GM19395 (cell line): Measurements from ENCODE around the gene CD86.
"Not testable (repeated sequence)": the region's sequence is repeated elsewhere in the genome, so short reads cannot be mapped to it uniquely, and the experiment has no call there.

ENCODE experiments used
- ATAC-seq: cut with Tn5 transposase; IDR thresholded peaks from one replicate; pipeline ENCODE4 v1.9.1; 2021; ENCODE audit warnings: mild to moderate bottlenecking, moderate library complexity; ENCODE audit not compliant: unreplicated experiment

CD86 gene

GRCh38 chr3:122055215-122055614 lies at the start of gene CD86:
Gene CD86 (plus strand): TSS chr3:122055362. CDS start chr3:122055490, 128 bp downstream.
- peak; percentile 95 for ATAC-seq

DNA sequence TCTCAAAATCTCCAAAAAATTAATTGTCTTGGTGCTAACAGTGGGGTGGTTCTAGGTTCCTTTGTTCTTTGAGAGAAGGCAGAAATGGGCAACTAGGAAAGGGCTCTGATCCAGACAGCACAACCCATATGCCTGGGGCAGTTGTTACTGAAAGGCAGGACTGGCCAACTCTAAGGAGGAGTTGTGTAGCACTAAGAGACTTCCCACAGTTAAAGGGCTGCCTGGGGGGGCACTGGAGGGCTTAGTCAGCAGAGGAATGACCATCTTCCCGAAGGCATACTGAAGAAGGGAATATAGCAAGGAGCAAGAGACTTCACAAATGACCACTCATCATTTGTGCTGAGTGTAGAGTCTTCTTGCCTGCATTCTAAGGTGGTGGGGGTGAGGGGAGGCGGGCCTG lies 48.9 kb upstream of the CD86 start:
- no peak for ATAC-seq

- no peak for ATAC-seq
These were observed 47.0 kb upstream of the CD86 start for GRCh38 chr3:122008166-122008565.

DNA sequence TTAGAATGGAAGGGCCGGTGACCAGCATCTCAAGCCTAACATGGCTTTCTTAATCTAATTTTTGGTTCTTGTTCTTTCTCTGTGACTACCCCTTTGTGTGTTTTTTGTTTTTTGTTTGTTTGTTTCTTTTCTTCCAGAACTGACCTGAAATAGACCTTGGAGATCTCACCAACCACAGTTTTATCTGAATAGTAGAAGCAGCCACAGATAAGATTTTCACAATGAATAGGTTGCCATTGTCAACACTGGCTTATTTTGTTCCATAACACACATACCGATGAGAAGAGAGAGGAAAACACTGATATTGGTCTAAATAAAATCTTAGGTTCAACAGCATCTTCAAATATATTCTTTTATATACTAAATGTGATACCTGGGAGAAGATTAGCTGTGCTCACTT lies 44.7 kb upstream of the CD86 start:
- ATAC-seq, result no peak

GRCh38 chr3:122011396-122011795 lies 43.8 kb upstream of the CD86 start:
- ATAC-seq, result no peak

- no peak for ATAC-seq
These were observed 42.3 kb upstream of the CD86 start for GRCh38 chr3:122012821-122013220.

DNA sequence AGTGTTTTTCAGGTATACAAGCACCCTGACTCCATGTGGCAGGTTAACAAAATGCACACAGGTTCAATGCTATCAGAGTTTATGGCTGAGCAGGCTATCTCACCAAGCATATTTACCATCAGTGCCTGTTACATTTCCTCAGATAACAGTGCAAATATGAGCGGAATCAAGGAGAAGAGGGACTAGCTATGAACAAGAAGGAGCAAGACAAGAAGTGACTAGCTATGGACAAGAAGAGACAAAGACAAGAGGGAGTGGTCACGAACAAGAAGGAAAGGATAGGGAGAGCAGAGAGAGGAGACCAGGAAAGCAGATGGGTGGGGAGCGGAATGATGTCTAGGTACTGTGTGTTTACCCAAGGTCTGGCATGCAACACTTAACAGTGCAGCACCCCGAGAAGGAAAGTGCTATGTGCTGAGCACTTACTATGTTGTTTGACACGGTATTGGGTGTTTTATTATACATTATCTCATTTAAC lies 41.7 kb upstream of the CD86 start:
- ATAC-seq, result no peak

- ATAC-seq, result peak; percentile 79
These were observed 40.4 kb upstream of the CD86 start for GRCh38 chr3:122014741-122015140.

- no peak for ATAC-seq
These were observed 35.7 kb upstream of the CD86 start for GRCh38 chr3:122019493-122019892.

- no peak for ATAC-seq
These were observed 34.1 kb upstream of the CD86 start for GRCh38 chr3:122021037-122021436.

DNA sequence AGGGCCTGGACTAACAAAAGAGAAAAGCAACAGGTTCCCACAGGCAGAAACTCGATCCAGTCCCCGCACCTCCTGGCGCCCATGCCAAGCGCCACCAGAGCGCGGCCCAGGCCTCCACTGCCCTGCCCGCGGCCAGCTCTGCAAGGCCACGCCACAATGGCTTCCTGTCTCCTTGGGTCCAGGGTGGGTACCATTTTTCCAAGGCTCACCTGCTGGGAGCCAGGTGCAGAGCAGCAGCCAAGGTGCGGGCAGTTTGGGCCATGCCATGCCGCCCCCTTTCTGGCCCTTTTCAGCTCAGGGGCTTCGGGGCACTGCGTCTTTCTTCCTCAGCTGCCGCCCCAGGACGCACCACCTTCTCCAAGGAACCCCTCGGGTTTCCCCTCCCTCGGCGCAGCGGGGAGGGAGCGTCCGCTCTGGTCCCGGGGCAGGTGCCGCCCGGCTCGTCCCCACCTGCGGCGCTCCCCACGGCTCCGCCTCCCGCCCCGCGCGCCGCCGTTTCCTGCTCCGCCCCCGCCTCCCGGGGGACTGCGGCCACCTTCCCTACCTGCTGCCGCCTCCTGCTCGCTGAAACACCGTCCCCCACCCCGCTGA lies 33.3 kb upstream of the CD86 start, which contains the start of gene ILDR1:
Gene ILDR1 (minus strand): TSS at position 437 of the 591 bp plus-strand sequence. CDS start 170 bp downstream, at position 267.
- ATAC-seq, result no peak

GRCh38 chr3:122023335-122023910 lies 31.7 kb upstream of the CD86 start:
- ATAC-seq, result no peak

DNA sequence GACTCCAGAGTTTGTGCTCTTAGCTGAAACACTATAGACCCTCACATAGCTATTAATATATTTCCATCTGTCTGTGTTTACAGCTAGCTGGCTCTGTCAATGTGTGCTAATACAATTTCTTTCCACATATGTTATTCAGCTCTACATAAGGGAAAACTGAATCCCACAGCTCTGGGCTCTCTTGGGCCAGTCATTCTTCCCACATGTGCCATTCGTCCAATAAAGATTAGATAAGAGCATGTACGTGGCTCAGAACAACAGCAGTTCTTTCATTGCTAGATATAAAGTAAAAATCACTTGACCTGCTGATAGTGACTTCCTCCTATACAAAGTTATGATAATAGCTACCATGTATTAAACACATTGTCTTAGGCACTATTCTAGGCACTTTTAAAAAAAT lies 30.4 kb upstream of the CD86 start:
- no peak for ATAC-seq

- peak; percentile 92 for ATAC-seq
These were observed 29.9 kb upstream of the CD86 start for GRCh38 chr3:122025296-122025695.

- peak; percentile 69 for ATAC-seq
These were observed 24.6 kb upstream of the CD86 start for GRCh38 chr3:122030381-122031122.

DNA sequence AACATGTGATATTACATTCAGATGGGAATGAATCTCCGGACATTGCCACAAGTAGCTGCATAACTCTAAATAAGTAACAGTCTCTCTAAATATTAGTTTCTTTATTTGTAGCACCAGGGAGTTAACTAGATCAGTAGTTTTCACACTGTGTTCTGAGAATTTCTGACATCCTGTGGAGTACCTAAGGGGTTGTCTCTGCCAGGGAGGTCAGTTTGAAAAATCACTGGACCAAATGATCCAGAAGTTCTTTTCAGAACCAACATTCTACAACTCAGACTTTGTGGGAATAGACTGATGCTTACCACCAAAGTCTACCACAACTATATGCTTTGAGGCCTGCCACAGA lies 24.1 kb upstream of the CD86 start:
- ATAC-seq, result peak; percentile 41

DNA sequence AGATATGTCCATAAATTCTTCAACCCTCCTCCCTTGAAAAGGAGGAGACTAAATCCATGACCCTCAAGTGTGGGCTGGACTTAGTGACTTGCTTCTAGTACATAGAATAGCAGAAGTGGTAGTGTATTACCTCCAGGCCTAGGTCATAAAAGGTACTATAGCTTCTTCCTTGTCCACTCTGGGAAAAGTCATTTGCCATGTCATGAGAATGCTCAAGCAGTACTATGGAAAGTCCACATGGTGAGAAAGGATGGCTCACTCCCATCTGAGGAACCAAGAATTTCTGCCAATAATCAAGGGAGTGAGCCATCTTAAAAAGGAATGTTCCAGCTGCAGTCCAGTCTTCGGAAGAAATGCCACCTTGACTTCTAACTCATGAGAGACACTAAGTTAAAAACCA lies 22.6 kb upstream of the CD86 start:
- ATAC-seq, result no peak

- no peak for ATAC-seq
These were observed 22.1 kb upstream of the CD86 start for GRCh38 chr3:122033023-122033422.

DNA sequence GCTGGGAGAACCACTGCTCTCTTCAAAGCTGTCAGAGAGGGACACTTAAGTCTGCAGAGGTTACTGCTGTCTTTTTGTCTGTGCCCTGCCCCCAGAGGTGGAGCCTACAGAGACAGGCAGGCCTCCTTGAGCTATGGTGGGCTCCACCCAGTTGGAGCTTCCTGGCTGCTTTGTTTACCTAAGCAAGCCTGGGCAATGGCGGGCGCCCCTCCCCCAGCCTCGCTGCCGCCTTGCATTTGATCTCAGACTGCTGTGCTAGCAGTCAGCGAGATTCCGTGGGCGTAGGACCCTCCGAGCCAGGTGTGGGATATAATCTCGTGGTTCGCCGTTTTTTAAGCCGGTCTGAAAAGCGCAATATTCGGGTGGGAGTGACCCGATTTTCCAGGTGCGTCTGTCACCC lies 7.9 kb upstream of the CD86 start:
- not testable (repeated sequence) for ATAC-seq

DNA sequence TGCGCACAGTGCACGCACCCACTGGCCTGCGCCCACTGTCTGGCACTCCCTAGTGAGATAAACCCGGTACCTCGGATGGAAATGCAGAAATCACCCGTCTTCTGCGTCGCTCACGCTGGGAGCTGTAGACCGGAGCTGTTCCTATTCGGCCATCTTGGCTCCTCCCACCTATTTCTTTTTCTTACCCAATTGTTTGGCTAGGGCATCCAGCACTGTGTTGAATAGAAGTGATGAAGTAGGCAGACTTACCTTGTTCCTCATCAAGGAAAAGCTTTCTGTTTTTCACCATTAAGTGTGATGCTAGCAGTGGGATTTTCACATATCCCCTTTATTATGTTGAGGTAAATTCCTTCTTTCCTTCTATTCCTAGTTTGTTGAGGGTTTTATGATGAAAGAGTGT lies 7.4 kb upstream of the CD86 start:
- not testable (repeated sequence) for ATAC-seq

DNA sequence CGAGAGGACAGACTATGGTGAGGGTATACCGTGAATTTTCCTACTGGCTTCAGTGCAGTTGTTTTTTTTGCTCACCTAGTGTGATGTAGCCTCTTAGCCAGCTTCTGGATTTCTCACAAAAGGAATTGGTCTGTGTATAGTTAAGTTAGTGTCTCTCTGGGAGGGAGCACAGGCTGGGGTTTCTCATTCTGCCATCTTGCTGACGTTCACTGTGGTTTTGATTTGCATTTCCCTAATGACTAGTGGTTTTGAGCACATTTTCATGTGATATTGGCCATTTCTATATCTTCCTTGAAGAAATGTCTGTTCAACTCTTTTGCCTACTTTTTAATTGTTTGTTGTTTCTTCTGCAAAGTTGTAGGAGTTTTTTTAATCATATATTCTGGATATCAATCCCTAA lies 2.2 kb upstream of the CD86 start:
- peak; percentile 55 for ATAC-seq

DNA sequence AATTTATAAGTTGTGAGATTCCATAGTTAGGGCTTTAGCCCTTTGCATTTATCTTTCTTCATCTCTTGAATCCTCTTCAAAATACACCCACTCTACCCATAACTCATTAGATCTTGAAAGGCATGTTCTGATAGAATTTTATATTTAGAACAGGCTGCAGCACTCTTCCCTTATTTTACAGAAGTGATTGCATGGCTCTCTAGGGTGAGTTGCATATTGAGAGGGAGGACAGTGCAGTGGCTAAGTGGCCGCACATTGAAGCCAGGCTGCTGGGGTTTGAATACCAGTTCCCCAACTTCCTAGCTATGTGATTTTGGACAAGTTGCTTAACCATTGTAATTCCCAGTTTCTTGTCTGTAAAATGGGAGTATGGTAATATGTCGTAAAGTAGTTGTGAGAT lies 2.5 kb downstream of the CD86 start:
- no peak for ATAC-seq
